ENCODE measurements around the gene GREM2. TPM values are rescaled to one million over a fixed set of nuclear protein-coding genes. Genes with fewer than 3 reads are reported as not detected.

The GREM2 gene
- total RNA-seq, 4 donors from 2014 or later, result 0.26 to 7.0 (median 1.4) TPM

DNA sequence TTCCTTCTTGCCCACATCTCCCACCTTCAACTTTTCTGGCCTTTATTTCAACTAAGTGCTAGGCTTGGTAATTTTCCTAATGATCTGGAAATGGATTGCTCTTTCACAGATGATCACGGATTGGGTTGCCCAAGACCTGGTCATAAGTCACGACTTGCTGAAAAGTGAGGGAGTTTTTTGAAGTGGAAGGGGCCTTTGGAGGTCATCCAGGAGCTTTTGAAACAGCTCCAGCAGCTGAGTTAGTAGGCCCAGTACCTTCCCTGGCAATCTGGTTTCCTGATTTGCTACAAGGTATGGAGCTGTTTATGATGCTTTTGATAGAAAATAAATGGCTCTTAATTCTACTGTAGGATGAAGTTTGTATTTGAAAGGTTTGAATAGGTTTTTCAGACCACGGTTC, 20.4 kb downstream of the GREM2 start:
- H3K4me1 ChIP-seq, result no peaks in the 10 kb centered on the region
- DNase-seq, result no peak
- no peak overlapping the region for H3K27ac ChIP-seq
- H3K4me3 ChIP-seq, result no peak overlapping the region
- H3K36me3 ChIP-seq, result no peaks in the 10 kb centered on the region
- H3K27me3 ChIP-seq, result no peaks in the 10 kb centered on the region
- intact Hi-C loops (cut with DNase I; ENCODE audit: low total_unique reads), result no loop called here
- TF ChIP-seq POLR2A (IDR thresholded peaks at IDR 0.05), result no peak
- TF ChIP-seq, protein P1, sequence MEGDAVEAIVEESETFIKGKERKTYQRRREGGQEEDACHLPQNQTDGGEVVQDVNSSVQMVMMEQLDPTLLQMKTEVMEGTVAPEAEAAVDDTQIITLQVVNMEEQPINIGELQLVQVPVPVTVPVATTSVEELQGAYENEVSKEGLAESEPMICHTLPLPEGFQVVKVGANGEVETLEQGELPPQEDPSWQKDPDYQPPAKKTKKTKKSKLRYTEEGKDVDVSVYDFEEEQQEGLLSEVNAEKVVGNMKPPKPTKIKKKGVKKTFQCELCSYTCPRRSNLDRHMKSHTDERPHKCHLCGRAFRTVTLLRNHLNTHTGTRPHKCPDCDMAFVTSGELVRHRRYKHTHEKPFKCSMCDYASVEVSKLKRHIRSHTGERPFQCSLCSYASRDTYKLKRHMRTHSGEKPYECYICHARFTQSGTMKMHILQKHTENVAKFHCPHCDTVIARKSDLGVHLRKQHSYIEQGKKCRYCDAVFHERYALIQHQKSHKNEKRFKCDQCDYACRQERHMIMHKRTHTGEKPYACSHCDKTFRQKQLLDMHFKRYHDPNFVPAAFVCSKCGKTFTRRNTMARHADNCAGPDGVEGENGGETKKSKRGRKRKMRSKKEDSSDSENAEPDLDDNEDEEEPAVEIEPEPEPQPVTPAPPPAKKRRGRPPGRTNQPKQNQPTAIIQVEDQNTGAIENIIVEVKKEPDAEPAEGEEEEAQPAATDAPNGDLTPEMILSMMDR (IDR thresholded peaks at IDR 0.05), result no peak
- no peaks in the 10 kb centered on the region for H3K9me3 ChIP-seq

DNA sequence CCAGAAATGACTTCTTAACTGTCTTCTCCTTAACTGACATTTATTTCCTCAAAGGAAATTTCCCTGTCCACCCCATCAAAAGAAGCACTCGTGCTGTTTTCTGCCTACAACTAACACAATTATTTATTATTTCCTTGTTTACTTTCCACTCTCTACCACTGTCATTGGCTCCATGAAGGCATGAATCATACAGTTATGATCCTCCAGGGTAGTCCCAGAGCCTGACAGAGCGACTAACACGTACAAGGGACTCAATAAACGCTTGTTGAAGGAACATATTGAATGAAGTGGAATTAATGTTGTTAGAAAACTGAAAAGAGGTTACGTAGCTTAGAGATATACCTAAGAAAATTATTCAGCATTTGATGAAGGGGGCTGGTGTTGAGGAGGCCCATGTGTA, 20.9 kb downstream of the GREM2 start:
- H3K27me3 ChIP-seq, result no peaks in the 10 kb centered on the region
- H3K27ac ChIP-seq, result no peak overlapping the region
- no peaks in the 10 kb centered on the region for H3K4me1 ChIP-seq
- intact Hi-C loops (cut with DNase I; ENCODE audit: low total_unique reads), result no loop called here
- no peaks in the 10 kb centered on the region for H3K36me3 ChIP-seq
- no peaks in the 10 kb centered on the region for H3K9me3 ChIP-seq
- no peak for DNase-seq
- TF ChIP-seq, protein P1 (IDR thresholded peaks at IDR 0.05), result no peak
- TF ChIP-seq POLR2A (IDR thresholded peaks at IDR 0.05), result no peak
- H3K4me3 ChIP-seq, result no peak overlapping the region

DNA sequence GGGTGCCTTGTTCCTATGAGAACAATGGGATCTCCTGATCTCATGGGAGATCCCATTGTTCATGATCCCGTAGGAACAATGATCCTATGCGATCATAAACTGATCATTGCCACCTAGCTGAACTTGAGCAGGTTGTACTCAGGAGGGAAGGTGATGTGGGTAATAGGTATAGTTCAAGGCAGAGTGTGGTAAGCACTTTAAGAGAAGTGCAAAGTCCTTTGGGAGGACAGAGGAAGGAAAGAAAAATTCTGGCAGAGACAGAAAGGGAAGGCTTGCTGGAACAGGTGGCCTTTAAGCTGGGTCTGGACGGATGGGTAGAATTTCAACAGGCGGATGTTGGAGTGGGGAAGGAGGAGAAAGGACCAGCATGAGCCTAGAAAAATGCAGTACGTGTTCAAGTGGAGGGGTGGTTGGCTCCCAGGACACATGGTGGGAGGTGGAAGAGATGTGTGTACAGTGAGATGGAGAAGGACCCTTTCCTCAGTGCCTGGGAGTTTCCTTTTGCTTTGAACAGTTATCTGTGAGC, 22.3 kb downstream of the GREM2 start:
- TF ChIP-seq, protein P1 (IDR thresholded peaks at IDR 0.05), result no peak
- intact Hi-C loops (cut with DNase I; ENCODE audit: low total_unique reads), result no loop called here
- Histone ChIP-seq H3K27ac (no peak overlapping the region), H3K4me3 (no peak overlapping the region), H3K4me1 (no peaks in the 10 kb centered on the region), H3K36me3 (no peaks in the 10 kb centered on the region), H3K27me3 (no peaks in the 10 kb centered on the region), H3K9me3 (no peaks in the 10 kb centered on the region)
- DNase-seq, result no peak

DNA sequence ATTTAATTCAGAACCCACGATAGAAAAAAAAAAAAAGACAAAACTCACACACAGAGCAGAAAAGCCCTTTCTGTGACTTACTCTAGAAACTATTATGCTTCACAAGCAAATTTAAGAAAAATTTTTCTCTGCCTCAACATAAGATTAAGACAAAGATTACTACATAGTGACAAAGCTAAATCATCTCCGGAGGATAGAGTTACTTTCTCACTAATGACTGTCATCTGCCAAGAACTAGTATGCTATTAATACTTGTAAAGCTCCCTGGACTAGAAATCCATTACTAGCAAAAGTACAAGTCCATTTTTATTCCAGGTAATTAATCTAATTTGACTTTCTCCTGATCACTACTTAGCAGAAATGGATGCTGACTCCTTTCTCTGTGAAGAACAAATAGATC, 25.9 kb downstream of the GREM2 start:
- no peaks in the 10 kb centered on the region for H3K36me3 ChIP-seq
- no peaks in the 10 kb centered on the region for H3K9me3 ChIP-seq
- H3K27ac ChIP-seq, result no peak overlapping the region
- intact Hi-C loops (cut with DNase I; ENCODE audit: low total_unique reads), result no loop called here
- H3K4me1 ChIP-seq, result no peaks in the 10 kb centered on the region
- no peak for DNase-seq
- TF ChIP-seq, protein P1 (IDR thresholded peaks at IDR 0.05), result no peak
- no peak for TF ChIP-seq POLR2A (IDR thresholded peaks at IDR 0.05)
- no peaks in the 10 kb centered on the region for H3K27me3 ChIP-seq
- no peak overlapping the region for H3K4me3 ChIP-seq

DNA sequence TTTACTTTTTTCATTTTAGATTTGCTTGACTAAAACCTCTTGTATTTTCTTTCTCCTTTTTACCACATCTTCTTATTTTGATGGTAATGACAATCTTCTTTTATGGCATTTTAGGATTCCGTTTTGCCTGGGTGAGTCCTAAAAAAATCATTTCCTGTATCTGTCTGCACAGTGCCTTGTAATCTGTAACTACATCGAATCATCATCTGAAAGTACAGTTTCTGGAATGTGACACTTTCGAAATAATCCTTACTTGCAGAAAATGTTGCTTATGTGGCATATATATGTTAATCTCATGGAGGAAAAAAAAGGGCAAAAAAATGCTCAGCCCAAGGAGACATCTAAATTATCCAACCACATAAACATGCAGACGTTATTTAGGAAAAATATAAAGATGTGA, 29.0 kb downstream of the GREM2 start:
- intact Hi-C loops (cut with DNase I; ENCODE audit: low total_unique reads), result no loop called here
- Histone ChIP-seq H3K9me3 (no peaks in the 10 kb centered on the region), H3K4me3 (no peak overlapping the region), H3K27me3 (no peaks in the 10 kb centered on the region), H3K36me3 (no peaks in the 10 kb centered on the region), H3K27ac (no peak overlapping the region), H3K4me1 (no peaks in the 10 kb centered on the region)
- no peak for DNase-seq
- no peak for TF ChIP-seq POLR2A (IDR thresholded peaks at IDR 0.05)
- TF ChIP-seq, protein P1 (IDR thresholded peaks at IDR 0.05), result no peak

Data from uterus (tissue), 4 donors.